RPMI7951 (cell line): Measurements from ENCODE around the gene COPZ2. TPM values are rescaled to one million over a fixed set of nuclear protein-coding genes. Genes with fewer than 3 reads are reported as not detected.

Experiments used
- DNase-seq: peaks from one replicate; pipeline ENCODE4 v3.0.0-alpha.2; 2012; ENCODE audit warnings: low read depth
- total RNA-seq: library from RNA; depleted of rRNA; stranded (reverse); fragments of >200 nt; shearing (Covaris generic); gene quantifications from 2 replicates; pipeline ENCODE4 v1.2.3, GENCODE V29; 2014; rRNA removed

COPZ2 gene
- total RNA-seq, 1 experiment from 2014 or later = 41.7 TPM

DNA sequence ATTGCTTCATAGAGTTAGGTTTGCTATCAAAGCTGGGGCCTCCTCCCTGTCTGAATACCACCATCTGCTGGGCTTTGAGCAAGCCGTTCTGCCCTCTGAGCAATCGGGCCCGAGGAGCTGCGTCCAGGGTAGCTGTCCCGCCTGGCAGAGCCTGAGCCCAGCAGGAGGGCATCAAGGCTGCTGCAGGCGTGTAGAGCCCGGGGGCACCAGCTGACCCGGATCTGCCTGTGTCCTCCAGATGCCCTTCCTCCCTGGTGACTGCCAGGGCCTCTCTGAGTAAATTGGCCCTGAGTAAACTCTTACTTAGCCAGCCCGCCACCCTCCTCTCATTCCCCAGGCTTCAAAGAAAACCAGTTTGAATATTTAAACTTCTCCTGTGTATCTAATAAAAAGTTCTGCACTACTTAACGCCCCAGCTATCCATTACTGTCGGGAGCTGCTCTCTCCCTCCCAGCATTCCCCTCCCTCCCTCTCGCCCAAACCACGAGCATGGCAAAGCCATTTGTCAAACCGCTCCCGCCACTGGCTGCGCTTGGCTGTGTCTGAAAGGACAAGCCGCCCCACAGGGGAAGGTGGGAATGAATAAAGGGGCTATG lies 50.3 kb downstream of the COPZ2 start:
- peak; percentile 81 for DNase-seq

DNA sequence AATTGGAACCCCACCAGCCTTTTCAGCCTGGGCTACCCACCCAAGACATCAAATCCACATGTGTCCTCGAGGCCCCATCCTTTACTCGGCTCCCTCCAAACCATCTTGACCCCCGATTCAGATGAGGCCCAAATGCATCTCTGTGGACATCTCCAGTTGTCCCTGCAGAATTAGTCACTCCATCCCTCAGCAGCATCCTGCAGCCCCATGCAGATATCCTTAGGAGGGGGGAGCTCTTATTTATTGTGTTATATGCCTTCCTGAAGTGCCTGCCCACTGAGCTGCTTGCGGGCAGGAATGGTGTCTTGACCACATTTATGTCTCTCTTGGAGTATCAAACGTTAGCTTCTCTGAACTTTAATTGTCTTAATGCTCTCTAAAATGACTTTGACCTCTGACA lies 51.1 kb downstream of the COPZ2 start:
- no peak for DNase-seq

DNA sequence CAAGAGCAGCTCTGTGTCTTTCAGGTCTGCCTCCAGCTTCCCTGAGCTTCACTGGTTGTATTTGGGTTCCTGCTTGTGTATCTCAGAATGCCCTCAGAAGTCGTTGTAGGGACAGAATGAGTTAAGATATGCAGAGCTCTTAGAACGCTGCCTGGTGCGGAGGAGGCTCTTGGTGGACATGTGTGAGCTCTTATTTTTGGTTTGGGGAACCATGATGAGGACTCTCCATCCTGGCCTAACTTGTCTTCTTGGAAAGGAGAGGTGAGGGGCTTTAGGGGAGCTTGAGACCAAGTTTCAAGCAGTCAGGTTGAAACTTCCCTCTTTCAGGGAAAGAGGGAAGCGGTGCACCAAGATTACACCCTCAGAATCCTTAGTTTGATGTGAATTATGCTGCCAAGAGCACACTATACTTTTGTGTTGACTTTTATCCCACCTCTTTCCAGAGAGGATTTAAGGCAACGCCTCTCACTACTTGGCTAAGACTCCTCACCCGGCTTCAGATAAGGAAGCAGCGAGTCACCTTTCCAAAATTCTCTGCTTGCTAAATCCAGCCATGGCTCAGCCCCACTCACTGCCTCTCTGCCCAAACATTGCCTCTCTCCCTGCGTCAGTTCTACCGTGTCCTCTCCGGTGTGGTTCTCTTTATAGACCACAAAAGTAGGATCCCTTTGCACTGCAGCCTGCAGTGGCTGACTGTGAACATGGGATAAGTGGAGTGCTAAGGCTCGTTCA lies 53.9 kb downstream of the COPZ2 start:
- DNase-seq = no peak

DNA sequence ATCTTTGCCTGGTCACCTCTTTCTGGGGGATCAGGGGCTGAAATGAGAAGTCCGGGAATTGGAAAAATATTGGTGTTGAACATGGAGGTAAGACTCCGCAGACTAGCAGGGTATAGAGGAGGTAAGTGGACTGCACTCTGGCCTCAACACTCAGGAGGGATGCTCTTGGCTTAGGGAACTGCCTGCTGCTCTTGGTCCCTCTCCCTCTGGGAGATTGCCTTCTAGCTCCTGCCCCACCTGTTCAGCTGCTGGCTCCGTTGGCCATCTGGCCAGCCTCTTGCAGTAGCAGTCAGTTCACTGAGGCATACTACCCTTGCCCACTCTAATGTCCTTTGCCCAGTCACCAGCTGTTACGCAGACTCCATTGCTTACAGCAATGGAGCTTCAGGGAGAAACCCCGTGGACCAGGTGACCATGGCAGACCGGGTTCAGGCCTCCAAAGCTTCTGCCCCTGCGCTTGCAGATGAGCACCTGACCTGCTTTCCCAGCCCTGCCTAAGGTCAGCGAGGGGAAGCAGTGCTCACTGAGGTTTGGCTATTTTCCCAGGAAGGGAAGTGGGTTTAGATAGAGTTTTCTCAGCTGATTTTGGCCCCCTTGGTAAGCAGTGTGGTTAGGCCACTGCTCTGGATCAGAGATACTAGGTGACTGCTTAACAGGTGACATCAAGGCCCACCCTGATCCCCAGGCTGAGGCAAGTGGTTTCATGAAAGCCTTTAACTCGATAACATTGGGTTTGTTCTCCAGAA lies 54.8 kb downstream of the COPZ2 start:
- DNase-seq = no peak

DNA sequence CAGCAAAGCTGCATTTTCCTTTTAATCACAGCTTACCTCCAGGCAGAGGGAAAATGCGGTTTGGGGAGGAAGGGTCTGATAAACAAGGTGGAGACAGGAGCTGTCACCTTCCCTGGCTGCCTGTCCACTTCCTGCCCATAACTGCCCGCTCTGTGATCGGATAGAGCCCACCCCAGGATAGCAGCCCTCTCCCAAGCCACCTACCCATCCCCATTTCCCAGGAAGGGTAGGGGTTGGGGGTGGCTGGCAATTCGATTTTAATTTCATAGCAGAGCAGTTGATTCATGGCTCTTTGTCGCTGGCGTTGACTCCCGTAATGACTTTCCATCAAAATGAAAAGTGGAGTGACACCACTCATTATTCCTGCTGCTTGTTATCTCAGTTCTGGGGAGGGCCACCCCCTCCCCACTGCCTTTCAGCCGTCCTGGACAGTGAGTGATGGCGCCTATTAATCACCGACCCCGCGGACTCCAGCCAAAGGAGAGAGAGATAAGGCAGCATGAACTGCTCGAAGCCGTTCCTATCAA lies 55.4 kb downstream of the COPZ2 start:
- no peak for DNase-seq

DNA sequence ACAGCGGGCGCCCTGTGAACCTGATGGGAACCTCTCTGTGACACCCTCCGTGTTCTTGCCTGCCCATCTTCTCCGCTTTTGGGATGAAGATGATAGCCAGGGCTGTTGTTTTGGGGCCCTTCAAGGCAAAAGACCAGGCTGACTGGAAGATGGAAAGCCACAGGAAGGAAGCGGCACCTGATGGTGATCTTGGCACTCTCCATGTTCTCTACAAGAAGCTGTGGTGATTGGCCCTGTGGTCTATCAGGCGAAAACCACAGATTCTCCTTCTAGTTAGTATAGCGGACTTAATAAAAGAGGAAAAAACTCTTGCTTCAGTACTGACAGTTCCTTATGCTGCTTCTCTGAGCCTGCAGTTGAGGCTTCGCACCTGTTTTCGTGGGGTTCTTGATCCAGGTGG lies 56.1 kb downstream of the COPZ2 start:
- no peak for DNase-seq

DNA sequence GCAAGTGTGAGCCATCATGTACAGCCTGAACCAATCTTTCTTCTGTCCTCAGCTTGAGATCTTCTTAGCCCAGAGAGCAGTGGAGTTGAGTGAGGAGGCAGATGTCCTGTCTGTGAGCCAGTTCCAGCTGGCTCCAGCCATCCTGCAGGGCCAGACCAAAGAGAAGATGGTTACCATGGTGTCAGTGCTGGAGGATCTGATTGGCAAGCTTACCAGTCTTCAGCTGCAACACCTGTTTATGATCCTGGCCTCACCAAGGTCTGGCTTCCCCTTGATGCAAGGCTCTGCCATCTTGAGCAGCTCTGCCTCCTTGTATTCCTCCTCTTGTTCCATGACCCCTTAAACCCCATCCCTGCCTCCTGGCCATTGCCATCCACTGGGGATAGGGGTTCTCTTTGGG lies 57.1 kb downstream of the COPZ2 start:
- DNase-seq = no peak

DNA sequence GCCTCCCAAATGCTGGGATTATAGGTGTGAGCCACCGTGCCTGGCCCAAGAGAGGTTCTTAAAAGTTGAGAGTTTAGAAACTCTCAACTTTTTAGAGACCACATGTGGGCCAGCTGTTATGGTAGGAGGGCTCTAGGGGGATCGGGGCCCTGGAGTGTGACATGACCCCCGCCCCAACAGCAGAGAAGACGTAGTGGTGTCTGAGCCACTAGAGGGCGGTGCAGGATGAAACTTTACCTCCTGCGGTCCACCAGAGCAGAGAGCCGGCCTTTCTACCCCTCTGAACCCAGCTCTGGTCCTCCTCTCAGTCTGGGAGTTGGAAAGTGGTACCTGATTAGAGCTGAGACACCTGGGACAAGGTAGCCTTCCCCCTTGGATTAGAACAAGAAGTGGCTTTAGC lies 59.3 kb downstream of the COPZ2 start:
- peak; percentile 54 for DNase-seq

Other genes with a start within 250 kb of the COPZ2 start
- 2.6 and 3.4 TPM in 2 replicates for gene OSBPL7, start 216.0 kb downstream of the COPZ2 start, total RNA-seq
- 30.4 and 35.8 TPM in 2 replicates for gene MRPL10, start 206.3 kb downstream of the COPZ2 start, total RNA-seq
- 0.10 TPM in 1 of 2 replicates, not detected in the other for gene LRRC46, start 206.1 kb downstream of the COPZ2 start, total RNA-seq
- 17.8 and 18.4 TPM in 2 replicates for gene SCRN2, start 196.5 kb downstream of the COPZ2 start, total RNA-seq
- not detected in 2 replicates for gene SP6, start 186.6 kb downstream of the COPZ2 start, total RNA-seq
- gene SP2, start 141.6 kb downstream of the COPZ2 start, total RNA-seq = 0.98 and 1.6 TPM in 2 replicates
- gene PNPO, start 96.2 kb downstream of the COPZ2 start, total RNA-seq = 20.7 and 26.9 TPM in 2 replicates
- not detected in 2 replicates for gene PRR15L, start 79.9 kb downstream of the COPZ2 start, total RNA-seq
- gene CDK5RAP3, start 66.7 kb downstream of the COPZ2 start, total RNA-seq = 41.6 and 44.0 TPM in 2 replicates
- gene NFE2L1, start 10.6 kb upstream of the COPZ2 start, total RNA-seq = 28.4 and 35.2 TPM in 2 replicates
- 53.5 and 64.6 TPM in 2 replicates for gene CBX1, start 63.7 kb upstream of the COPZ2 start, total RNA-seq
- 6.4 and 10.4 TPM in 2 replicates for gene SNX11, start 70.0 kb upstream of the COPZ2 start, total RNA-seq